Fibroblast of upper back skin (primary cell): ENCODE results near the gene PPP1R9B.
A peak's percentile ranks its signal among the peaks of the same experiment; 100 is the strongest.

Source experiments
- DNase-seq: peaks from one replicate; pipeline ENCODE4 v3.0.0-alpha.2; 2013

PPP1R9B gene

DNA sequence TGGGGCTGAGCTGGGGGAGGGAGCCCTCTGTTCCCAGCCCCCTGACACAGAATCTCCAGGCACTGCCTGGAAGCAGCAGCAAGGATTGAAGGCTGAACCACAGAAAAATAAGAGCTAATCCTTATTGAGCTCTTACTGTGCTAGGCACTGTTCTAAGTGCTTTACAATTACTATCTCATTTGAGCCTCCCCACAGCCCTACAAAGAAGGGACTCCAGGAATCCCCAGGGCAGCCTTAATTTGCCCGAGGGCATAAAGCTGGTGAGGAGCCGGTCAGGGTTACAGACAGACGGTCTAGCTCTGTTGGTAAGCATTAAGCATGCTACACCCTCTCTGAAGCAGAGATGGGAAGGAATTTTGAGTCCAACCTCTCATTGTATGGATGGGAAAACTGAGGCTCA is 27.5 kb downstream of the PPP1R9B start:
- DNase-seq, result no peak

DNA sequence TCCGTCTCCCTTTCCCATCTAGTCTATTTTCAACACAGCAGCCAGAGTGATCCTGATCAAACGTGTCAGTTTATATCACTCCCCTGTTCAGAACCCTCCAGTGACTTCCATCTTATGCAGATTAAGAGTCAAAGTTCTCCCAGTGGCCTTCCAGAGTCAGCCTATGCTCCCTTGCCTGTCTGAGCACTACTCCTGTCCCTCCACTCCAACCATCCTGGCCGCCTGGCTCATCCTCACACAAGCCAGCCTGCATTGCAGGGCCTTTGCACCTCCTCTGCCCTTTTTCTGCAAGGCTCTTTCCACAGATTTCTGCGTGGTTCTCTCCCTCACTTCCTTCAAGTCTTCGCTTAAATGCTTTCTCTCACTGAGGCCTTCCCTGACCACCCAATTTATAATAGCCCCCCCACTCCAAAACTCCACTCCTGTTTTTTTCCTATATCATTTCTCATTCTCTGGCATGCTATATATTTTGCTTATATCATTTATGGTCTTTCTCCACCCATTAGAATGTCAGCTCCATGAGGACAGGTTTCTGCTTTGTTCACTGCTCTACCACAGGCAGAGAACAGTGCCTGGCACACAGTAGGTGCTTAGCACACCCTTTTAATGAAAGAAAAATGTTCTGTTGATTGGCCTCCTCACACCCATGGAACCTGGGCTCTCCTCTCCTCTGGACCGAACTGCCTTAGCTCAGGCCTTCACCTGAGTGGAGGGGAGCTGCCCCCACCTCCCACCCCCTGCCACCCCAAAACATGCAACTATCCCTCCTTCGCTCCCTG is 29.8 kb downstream of the PPP1R9B start:
- DNase-seq, result no peak

DNA sequence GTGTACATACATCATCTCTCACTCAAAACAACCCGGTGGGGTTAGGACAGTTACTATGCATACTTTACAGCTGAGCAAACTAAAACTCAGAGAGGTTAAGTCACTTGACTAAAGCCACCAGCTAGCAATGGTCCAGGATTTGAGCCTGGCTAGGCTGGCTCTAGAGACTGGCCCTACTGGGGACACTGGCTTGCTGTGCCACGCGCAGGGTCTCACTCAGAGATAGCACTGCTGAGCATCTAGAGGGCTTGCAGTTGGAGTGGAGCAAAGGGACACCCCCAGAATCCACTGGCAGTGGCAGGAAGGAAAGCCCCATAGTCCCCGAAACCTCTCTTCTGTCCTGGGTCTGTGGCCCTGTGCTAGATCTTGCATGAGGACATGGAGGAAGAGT is 31.7 kb downstream of the PPP1R9B start:
- no peak for DNase-seq

GRCh38 chr17:50118076-50118827 is 32.2 kb downstream of the PPP1R9B start:
- DNase-seq, result no peak

GRCh38 chr17:50117202-50118051 is 33.0 kb downstream of the PPP1R9B start:
- DNase-seq, result peak; percentile 48

DNA sequence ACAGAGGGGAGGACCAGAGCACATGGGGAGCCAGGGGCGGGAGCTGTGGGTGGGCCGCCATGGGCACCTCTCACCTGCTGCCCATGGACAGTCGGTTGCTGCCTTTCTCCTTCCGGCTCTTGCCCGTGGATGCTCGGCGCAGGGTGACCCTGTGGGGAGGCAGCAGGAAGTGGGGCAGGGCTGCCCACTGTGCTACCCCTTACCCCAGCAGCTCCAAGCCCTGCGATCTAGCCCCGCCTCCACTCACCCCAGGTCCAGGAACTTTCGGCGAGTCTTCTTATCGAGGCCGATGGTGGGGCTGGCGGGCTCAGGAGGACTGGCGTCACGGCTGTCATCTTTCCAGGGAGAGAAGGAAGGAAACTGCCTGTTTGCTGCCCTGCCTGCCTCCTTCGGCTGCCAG is 34.7 kb downstream of the PPP1R9B start:
- DNase-seq, result no peak

DNA sequence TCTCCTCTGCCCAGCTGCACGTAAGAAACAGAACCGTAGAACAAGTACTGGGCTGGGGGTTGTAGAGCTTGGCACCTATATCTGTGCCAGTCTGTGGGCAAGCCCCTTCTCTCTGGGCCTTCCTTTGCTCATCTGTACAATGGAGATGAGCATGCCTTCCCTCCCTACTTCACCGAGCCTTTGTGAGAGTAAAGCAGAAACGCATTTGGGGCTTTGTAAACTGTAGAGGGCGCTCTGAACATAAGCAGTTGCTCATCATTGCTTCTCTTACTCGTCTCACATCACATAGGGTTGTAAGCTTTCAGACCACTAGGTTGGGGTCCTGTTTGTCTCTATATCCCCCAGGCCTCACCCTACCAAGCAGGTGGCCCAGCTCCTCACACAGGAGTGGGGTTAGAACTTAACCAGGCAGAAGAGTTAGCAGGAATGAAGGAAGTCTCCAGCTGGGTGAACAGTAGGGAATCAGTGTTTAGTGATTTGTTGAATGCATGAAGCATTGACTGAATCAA is 35.6 kb downstream of the PPP1R9B start:
- DNase-seq, result peak; percentile 57

GRCh38 chr17:50114401-50114800 is 36.1 kb downstream of the PPP1R9B start:
- DNase-seq, result no peak

- DNase-seq, result no peak
Measured at GRCh38 chr17:50113624-50114320, 36.7 kb downstream of the PPP1R9B start.

DNA sequence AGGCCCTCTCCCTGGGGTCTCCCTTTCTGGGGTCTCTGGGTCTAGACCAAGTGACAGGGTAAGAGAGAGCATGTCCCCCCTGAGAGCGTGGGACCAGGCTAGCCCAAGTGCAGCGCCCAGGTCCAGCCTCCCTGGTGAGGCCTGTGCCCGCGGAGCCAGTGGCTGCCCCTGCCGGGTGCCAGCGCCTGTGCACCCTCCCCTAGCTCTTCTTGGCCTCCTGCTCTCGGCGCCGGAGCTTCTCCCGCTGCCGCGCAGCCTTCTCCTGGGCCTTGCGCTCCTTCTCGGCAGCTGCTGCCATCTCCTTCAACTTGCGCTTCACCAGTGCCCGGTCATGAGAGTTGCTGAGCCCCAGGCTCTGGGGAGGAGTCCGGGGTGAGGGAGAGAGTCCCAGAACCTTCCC is 37.8 kb downstream of the PPP1R9B start:
- no peak for DNase-seq

DNA sequence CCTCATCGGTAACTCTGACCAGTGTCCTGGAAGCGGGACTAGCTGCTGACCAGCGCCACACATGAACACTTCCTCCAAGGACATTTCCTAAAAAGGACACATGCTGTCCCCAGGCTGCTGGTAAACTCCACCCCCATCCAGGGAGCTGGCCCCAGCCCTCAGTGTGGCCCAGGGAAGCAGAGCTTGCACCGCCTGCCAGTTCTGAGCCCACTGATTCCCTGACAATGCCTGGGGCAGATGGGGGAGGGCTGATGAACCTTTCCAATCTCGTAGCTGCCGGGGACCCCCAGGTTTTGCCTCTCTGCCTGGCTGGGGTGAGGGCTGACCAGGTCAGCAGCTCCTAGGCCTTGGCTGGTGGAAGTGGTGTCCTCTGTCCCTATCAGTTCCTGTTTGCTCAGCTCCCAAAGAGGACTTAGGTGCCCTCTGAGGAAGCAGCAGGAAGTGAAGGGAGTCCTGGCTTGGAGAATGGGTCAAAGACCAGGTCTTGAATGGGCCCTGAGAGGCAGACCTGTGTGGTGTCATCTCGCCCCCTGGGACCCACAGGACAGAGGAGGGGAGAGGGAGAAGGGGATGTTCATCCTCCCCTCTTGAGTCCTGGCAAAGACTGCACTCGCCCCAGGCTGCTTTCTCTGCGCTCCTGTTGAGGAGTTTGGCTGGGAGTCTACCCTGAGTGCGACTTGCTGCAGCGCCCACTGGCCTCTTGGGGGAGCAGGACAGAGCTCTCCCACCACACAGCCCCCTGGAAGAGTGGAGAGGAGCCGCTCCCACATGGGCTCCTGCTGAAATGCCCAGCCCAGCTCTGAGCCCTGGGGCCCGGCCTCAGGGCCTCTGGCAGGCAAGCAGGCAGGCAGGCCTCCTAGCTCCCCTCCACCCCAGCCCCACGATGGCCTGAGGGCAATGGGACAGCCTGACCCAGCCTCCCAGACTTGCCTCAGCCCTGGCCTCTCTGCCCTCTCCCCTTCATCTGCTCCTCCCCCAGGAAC is 38.5 kb downstream of the PPP1R9B start:
- no peak for DNase-seq

- DNase-seq, result no peak
Measured at GRCh38 chr17:50110591-50111349, 39.7 kb downstream of the PPP1R9B start.

- no peak for DNase-seq
Measured at GRCh38 chr17:50109785-50110184, 40.7 kb downstream of the PPP1R9B start.

- no peak for DNase-seq
Measured at GRCh38 chr17:50109207-50109606, 41.3 kb downstream of the PPP1R9B start.

DNA sequence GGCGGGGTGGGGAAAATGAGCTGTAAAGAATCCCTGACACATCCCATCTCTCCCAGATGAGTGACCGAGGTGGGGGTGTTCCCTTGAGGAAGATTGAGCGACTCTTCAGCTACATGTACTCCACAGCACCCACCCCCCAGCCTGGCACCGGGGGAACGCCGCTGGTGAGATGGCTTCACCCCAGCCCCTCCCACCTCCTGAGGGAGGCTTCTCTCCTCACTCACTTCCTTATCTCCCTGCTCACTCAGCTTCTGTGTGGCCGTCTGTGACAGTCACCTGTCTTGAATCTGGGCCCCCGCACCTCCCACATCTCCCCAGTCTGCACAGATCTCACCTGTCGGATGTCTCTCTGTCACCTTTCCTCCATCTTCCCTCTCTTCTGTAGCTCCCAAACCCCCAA is 41.9 kb downstream of the PPP1R9B start:
- DNase-seq, result no peak

DNA sequence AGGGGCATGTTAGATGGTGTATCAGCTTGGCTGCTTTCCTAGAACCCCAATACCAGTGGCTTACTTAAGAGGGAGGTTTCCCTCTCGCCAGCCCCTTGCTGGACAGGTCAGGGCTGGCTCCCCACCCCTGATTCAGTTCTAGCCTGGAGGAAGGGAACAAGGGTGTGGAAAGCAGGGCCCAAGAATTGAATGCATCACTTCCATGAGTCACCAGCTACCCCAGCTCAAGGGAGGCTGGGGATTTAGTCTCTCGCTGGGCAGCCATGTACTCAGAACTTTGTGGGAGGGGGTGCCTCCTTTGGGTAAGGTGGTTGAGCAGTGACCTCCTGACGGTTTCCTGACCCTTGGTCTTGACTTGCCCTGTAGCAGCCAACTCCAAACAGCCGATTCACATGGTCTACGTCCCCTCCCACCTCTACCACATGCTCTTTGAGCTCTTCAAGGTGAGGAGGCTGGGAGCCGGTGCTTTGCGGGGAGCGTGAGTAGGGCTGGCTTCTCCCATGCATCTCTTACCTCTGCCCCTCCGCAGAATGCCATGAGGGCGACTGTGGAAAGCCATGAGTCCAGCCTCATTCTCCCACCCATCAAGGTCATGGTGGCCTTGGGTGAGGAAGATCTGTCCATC is 42.6 kb downstream of the PPP1R9B start:
- peak; percentile 28 for DNase-seq

DNA sequence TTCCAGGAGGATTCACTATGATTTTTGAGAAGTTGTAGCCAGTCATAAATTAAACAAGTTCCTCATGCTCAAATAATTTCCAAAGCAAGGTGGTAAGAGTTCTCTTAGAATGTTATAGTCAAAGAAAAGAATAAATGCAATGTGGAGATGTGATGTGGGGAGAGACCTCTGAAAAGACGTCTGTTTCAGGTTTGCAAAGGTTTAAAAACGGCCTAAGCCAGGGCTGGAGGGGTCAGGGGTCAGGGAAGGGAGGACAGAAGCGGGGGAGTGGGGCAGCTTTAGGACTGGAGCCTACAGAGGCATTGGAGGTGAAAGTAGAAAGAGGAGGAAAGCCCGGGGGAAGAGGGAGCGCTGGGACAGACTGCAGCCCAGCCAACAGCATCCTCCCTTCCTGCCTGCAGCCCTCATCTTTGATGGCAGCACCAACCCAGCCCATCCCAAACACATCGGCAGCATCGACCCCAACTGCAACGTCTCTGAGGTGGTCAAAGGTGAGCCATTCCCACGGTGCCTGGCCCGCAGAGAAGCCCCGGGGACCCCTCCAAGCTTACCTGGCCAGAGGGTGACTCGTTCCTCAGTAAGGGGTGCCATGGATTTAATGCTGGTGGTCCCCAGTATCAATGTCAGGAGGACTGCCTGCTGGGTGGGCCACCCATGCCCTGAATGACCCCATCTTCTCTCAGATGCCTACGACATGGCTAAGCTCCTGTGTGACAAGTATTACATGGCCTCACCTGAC is 43.9 kb downstream of the PPP1R9B start:
- DNase-seq, result no peak

DNA sequence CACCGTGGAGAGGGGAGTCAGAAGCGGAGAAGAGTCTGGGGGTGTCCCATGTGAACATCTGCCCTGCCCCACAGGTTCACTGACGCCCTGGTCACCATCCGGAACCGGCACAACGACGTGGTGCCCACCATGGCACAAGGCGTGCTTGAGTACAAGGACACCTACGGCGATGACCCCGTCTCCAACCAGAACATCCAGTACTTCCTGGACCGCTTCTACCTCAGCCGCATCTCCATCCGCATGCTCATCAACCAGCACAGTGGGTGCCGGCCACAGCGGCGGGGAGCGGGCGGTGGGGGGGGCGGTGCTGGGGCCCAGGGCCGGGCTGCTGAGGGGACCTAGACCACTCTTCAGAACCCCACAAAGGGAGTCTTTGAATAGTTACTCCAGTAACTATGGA is 44.7 kb downstream of the PPP1R9B start:
- no peak for DNase-seq

GRCh38 chr17:50103941-50104340 is 46.5 kb downstream of the PPP1R9B start:
- no peak for DNase-seq
